HTR-8/SVneo (cell line): ENCODE data around the gene GPS2.

Source experiments
- DNase-seq: peaks from one replicate; pipeline ENCODE4 v3.0.0; 2011; ENCODE audit warnings: low spot score, mixed read lengths; ENCODE audit not compliant: insufficient read length
- FAIRE-seq: peaks from 2 replicates; lab custom pipeline; 2011; peaks lifted over from hg19 to GRCh38; lab: Jason Lieb, UNC

Gene GPS2

DNA sequence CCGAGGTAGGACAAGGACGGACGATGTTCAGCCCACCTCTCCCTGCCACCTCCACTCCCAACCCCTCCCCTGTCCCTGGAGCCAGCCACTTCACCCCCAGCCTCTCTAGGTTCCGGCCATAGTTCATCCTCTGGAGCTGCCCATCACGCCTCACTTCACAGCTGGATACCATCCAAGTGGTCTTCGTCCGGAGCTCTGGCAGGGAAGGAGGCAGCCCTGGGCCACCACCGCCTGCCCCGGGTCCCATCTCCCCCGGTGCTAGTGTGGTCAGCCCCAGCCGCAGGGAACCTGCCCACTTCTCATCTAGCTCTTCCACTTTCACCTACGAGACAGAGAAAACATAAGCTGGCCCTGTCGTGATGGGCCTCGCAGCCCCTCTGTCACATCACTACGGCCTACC lies 6.3 kb upstream of the GPS2 start:
- DNase-seq (no peak), FAIRE-seq (no peak)

DNA sequence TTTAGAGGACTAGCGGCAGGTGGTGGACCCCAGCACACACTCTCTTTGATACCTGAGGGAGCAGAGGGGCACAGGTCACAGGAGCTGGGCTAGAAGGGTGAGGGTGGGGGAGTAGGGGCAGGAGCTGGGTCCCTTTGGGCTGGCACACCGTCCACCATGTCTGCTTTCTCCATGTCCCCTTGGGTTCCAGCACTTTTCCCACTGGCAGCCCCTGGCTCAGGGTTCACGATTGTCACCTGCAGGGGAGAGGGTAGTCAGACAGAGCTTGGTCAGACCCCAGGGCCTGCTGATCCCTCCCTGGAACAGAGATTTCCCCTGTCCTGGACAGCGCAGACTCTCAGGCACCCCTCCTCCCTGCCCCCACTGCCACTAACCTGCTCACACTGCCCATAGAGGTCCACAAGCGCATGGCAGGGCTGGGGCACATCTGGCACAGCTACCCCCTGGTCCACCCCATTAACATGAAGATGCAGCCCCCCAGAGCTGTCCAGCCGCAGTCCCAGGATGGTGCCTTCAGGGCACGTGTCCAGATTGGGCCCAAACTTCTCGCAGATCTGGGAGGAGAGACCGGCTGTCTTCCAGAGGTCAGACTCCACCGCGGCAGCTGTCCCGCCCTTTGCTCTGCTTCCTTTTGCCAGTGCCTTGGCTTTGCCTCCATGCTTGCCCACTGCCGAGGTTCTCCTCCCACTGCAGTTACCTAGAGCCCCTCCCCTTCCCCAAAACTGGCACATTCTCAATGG lies 3.1 kb upstream of the GPS2 start:
- FAIRE-seq: no peak
- DNase-seq: no peak

DNA sequence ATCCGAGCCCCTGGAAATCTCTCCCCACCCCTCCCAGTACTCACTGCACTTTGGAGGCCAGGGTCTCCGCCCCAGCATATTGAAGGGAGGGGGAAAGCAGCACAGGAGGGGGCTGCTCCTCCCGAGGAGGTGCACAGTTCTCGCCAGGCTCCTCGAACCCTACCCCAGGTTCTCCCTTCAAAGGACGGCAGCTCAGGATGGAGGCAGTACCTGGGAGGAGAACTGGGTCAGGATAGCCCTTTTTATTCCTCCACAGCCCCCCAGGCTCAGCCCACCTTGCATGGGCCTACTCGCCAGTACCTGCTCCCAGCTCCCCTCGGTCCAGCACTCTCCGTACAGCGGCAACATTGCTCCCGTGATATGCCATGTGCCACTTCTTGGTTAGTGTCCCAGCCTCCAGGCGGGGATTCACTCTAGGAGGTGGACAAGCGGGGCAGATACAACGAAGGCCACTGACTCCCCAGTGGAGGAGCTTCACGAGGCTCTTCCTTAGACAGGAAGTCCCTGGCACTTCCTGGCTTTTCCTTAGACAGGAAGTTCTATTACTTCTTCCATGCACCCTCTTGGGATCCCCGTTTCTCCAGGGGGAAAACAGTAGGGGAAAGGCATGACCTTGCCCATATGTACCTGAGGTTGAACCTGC lies 2.1 kb upstream of the GPS2 start:
- DNase-seq: no peak
- FAIRE-seq: peak; percentile 33

DNA sequence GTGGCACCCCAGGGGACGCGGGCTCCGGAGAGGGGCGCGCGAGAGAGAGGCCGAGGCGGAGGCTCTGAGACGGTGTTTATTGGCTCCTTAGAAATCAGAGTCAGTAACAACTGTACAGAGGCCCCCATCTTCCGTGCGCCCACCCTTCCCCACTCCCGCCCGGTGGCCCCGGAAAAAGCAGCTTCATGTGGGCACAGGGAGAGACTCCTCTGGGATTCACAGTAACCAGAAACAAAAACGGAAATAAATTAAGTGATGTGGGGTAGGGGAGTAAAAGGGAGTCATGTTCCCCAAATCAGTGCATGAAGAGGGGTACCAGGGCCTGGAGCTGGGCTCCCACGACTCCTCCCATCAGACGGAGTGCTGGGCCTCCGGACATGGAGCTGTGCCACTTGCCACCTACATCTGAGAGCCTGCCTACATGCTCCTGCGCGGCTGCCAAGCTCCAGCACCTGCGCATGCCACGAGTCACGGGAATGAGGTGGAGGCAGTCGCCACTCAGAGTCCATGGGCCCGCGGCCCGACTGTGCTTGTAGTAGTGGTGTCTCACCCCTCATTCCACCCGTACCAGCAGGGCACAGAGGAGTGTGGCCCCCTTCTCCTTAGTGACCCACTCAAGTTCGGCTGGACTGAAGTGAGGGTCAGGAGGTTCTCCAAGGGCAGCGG lies 543 bp upstream of the GPS2 start:
- no peak for FAIRE-seq
- DNase-seq: no peak

DNA sequence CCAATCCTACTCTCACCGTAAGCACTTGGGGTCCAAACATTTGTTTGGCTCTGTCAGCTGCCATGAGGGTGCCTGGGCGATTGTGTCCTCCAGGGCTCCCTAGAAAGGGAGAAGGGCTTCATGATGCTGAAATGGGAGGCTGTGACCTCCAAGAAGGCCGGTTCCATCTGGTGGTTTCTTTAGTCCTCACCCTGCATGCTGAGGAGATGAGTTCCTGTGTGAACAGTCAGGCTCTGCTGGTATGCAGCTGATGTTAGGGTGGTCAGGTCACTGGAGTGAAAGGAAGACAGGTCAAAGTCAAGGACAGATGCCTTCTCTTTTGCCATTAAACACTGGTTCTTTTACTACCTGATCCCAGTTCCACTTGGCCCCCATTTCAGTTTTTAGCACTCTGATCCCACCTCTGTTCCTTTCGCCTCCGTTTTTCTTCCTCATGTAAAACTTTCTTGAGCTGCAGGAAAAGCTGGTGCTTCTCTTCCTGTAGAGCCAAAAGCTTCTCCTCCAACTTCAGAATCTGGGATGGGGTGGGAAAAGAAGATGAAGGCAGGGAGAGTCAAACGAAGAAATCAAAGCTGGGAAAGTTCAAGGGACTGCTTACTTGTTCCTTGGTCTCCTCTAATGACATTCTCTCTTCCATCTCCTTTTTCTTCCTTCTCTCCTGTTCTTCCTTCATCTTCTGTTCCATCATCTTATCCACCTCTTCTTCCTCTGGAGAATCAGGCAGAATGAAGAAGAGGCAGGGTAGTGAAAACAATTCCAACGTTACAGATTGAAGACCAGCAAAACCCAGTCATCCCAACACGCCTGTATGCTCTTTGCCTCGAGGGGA lies 1.1 kb downstream of the GPS2 start:
- DNase-seq: no peak
- FAIRE-seq: no peak

DNA sequence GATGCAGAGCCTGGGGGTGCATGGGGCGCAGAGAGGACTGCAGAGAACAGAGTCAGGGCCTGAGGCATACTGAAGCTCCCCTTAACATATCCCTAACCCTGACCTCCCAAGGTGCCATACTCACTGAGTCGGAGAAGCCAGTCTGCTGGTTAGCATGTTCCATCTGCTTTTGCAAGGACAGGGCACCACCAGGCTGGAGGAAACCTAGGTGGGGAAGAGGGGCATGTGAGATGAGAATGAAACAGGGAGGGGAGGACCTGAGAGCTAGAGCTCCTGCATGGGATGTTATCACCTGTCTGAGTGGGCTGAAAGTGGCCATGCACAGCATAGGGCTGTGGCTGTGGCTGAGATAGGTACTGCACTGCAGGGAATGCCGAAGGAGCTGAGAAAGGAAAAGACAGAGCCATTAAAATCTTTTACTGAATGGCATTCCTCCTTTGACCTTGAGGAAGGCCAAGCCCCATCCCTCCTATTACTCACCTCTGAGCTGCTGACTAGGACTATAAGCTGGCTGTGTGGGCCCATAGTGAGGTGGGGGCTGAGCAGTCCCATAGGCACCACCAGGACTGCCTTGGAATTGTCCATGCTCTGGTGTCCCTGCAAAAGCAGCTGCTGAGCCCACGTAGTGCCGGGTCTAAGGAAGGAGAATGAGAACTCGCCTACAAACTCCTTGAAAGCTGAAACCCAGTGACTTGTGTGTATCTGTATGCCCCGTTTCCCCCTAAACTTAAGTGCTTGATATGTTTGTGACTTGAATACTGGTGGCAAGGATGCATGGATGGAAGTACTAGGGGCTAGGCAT lies 1.9 kb downstream of the GPS2 start:
- DNase-seq: no peak
- no peak for FAIRE-seq

DNA sequence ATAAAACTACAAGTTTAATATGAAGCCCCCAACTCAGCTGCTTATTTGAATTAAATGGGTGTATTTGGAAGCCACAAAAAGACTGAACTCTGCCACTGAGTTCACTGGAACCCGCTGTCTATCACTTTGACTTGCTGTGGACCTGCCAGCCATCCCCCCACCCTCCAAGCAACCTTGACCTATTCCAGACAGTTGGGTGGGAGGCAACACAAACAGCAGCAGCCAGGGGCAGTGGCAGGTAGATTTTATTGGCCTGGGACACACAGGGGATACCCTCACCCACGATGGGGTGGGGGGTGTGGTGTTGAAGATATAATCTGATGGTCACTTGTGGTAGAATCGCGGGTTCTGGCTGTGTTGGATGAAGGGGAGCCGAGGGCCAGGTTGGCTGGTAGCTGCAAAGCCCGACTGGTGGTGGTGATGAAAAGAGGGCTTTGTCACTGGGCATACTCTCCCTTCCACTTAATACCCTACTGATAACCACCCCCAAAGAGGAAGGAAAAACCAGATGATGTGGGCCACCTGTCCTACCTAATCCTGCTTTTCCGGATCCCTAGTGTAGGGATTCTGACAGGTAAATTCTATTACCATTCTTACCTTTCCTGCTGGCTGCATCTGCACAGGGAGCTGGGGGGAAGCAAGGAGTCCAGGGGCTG lies 2.6 kb downstream of the GPS2 start:
- no peak for DNase-seq
- FAIRE-seq: no peak

DNA sequence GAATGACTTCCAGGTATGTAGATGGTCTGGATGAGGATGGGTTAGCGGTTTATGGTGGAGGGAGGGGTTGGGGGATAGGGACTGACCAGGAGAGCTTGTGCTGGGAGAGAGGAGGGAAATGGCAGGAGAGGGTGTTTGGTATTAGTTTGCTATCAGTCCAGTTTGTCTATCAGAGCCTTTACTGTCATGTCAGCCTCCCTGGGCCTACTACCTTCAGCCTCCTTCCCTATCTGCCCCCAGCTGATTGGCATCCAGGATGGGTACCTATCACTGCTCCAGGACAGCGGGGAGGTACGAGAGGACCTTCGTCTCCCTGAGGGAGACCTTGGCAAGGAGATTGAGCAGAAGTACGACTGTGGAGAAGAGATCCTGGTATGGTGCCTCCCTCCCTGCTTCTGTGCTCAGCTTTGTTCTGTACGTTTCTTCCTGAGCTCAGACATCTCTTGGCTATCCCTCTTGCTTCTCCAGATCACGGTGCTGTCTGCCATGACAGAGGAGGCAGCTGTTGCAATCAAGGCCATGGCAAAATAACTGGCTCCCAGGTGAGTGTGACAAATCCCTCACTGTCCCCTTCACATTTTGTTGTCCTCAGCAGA lies 4.0 kb downstream of the GPS2 start:
- no peak for FAIRE-seq

DNA sequence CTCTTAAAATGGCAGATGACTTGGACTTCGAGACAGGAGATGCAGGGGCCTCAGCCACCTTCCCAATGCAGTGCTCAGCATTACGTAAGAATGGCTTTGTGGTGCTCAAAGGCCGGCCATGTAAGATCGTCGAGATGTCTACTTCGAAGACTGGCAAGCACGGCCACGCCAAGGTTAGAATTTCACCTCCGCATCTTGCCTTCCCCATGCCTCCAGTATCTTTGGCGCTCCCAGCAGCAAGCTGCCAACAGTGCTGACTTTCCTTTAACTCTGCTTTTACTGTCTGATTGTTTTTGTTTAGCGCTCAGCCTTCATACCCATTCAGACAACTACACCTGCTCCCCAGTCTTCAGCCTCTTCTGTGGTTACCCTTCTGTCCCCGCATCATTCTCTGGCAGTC lies 5.5 kb downstream of the GPS2 start:
- FAIRE-seq (no peak), DNase-seq (no peak)

More for the DNA sequence above, 4.0 kb downstream of the GPS2 start:
- DNase-seq: no peak

DNA sequence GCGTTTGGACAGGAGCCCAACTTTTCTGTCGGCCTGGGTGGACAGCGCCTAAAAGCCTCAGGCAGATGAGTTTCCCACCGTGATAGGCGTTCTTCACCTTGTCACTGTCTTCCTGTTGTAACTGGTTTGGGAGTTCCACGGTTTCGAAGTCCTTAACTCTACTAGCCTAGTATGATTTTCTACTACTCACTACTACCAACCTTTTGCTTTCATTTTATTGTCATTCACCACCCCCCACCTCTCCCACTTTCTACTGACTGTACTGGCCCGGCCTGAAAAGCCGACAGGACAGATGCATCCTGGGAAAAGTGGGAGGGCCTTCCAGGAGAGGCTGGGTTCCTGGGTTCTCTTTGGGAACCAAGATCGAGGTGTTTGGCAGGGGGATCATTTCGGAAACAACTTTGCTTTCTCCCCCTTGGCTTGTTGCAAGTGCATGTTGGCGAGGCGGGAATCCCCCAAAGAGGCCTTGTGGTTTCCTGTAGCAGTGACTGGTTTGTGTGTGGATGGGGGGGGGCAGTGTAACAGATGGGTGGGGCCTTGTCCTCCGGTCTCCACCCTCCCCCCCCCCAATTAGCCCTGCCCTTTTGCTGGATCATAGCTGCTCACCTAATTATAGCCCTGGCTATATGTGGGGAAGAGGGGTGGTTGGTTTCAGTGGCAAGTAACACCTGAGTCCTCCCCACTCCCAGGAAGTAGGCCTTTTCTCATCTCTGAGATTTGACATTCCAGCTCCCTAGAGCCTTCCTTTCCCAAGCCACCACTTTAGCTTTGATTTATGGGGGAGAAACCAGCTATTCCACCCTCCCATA lies 6.3 kb downstream of the GPS2 start:
- FAIRE-seq (no peak), DNase-seq (peak; percentile 91)

DNA sequence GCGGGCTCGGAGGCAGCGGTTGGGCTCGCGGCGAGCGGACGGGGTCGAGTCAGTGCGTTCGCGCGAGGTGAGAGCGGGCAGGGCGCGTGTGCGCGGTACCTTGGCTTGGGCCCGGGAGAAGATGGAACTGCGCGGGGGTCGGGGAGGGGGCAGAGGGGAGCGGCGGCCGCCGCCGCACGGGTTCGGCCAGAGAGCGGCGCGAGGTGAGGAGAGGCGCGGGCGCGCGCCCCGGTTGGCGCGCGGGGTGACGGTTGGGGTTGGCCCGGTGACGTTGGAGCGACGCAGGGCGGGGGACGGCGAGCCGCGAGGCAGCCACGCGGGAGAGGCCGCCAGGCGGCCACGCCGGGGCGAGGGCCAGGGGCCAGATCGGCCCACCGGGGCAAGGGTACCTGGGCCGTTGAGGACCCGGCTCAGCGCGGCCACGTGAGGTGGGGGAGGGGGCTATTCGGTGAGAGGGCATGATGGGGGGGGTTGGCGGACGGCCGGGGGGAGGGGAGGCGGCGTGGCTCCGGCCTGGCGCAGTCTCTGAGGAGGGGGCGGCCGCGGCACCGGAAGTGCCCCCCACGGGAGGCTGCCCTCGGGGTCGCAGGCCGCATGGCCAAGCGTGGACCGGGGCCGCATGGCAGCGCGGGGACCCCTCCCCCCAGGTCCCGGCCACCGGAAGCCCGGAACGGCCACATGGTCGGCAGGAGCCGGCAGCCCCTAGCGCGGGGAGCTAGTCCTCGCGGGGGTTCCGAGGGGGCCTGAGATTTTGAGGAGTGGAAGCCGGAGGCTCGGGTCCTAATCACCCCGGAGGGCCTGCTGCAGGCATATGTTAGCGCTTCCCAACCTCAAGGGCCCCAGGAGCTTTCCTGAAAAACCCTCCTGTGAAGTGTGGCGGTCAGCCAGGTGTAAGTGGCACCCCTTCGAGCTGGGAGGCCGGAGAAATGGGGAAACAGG lies 7.2 kb downstream of the GPS2 start:
- no peak for DNase-seq
- peak; percentile 36 for FAIRE-seq

DNA sequence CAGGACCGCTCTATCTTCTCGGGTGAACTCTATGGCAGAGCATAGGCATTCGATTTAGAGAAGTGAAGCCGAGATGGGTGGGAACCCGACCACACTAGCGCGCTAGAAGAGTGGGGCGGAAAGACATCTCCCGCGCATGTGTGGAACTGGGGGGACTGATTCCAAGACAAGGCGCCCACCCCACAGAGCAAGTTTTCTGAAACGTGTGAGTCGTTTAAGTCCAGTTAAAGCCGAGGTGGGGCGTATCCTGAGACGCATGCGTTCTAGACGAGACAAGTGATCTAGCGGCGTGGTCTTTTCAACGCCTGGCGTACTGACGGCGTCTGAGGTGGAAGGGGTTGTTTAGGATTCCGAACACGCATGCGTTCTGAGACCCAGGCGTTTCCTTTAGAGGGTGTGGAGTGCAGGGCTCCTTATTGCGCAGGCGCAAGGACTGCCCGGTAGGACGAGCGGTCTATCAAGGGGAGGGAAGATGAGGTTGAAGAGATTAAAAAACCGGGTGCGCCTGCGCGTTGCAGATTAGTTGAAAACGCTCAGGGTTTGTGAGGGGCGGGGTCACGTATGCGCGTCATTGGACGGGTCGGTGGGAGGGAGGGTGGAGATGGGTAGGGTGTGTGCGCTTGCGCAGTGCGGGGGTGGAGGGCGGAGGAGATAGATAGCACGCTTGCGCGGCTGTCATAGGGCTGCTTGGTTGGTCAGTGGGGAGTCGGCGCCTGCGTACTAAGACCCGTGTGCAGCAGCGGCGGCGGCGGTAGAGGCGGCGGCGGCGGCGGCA lies 8.1 kb downstream of the GPS2 start, which contains the start of gene EIF5A:
Gene EIF5A, plus strand, starts transcription at position 718 of the 775 bp plus-strand sequence. CDS start 2,008 bp downstream, outside the sequence.
- peak; percentile 99 for FAIRE-seq
- DNase-seq: peak; percentile 99

DNA sequence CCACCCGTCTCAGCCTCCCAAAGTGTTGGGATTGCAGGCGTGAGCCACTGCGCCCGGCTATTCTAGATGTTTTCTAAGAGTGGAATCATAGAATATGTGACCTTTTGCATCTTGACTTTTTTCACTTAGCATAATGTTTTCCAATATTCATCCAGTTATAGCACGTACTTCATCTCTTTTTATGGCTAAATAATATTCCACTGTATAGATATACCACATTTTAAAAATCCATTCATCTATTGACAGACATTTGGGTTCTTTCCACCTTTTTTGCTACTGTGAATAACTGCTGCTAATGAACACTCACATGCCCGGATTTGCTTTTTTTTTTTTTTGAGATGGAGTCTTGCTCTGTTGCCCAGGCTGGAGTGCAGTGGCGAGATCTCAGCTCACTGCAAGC lies 11.0 kb downstream of the GPS2 start:
- no peak for DNase-seq
- no peak for FAIRE-seq

DNA sequence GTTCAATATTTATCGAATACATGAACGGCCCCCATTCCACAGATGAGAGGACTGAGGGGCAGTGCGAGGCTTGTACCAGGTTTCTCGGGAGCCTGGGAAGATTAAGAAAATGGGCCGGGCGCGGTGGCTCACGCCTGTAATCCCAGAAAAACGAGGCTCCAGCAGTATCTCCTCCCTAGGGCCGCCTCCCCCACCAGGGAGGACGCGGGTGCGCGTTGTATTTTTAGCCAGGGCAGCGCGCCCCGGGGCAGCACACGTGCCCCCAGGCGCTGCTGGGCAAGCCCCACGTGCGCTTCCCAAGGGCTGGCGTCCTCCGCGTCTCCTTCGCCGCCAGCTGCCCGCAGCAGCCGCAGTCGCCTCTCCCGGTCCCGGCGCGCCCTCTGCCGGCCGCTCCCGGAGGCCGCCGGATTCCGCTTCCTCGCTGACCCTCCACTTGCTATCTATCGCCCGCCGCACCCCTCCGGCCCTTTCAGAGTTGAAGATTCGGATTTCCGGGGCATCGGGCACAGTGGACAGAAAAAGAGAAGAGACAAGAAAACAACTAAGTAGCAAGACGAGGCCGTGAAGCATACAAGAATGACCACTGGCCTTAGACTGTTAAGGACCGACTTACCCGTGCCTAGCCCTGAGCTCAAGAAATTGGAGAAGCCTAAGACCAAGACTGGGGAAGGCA lies 18.8 kb downstream of the GPS2 start:
- FAIRE-seq (peak; percentile 81), DNase-seq (peak; percentile 91)
